K562 (cell line): Measurements from ENCODE around the gene CDK11B. TPM values are rescaled to one million over a fixed set of nuclear protein-coding genes. Genes with fewer than 3 reads are reported as not detected.
A peak's percentile ranks its signal among the peaks of the same experiment; 100 is the strongest.

Experiments
- ATAC-seq: fragments of 200-7000 bp; cut with Tn5 transposase; 3 replicates; pipeline ENCODE4 v1.9.1; 2020; ENCODE audit warnings: moderate library complexity
- BruUV-seq: library from RNA; stranded (reverse); fragments of 400-500 nt; replicated peaks from 2 replicates; lab custom pipeline; 2021; lab: Mats Ljungman, UMichigan
- CTCF ChIA-PET: fragments of 300-600 bp; formaldehyde crosslinking; extraction: SDS; loops from one replicate; lab custom pipeline; 2021; ENCODE audit warnings: low intra/inter-chr PET ratio; lab: Yijun Ruan, JAX
- POLR2A ChIA-PET: fragments of 300-600, 350-650 bp; sonication (Branson Sonifier 250); formaldehyde crosslinking; extraction: SDS; loops from one replicate; lab custom pipeline; 2021; ENCODE audit warnings: antibody characterized with exemption, inconsistent platforms; lab: Yijun Ruan, JAX
- DNase-seq, 4 experiments: peaks; one replicate each; pipeline versions ENCODE4 v3.0.0 to v3.0.0-alpha.2; 2011 to 2018; ENCODE audit warnings: low spot score in 3 of 4, mixed read lengths in 3 of 4; ENCODE audit errors: extremely low read depth in 1 of 4
- FAIRE-seq: peaks from 2 replicates; lab custom pipeline; 2011; peaks lifted over from hg19 to GRCh38; lab: Jason Lieb, UNC
- H2AFZ ChIP-seq: 2 replicates; pipeline ENCODE4 v1.6.0; 2011; ENCODE audit warnings: low read depth, low read length, control low read depth, inconsistent platforms
- H3K27ac ChIP-seq: fragments of 200-600 bp; 3 replicates; pipeline ENCODE4 v1.8.0; 2011; ENCODE audit warnings: low read depth, mild to moderate bottlenecking, control low read depth, inconsistent platforms, low read length, moderate library complexity, mixed read lengths; ENCODE audit errors: extremely low read depth
- H3K27me3 ChIP-seq, 2 experiments: fragments of 300-600 bp in 1 of 2; 2 replicates in 1 of 2; 3 replicates in 1 of 2; pipeline versions ENCODE4 v1.6.0 to v1.8.0; 2011; ENCODE audit warnings: inconsistent platforms in 2 of 2, low read length in 2 of 2, mild to moderate bottlenecking in 1 of 2, mixed read lengths in 1 of 2, moderate library complexity in 1 of 2; ENCODE audit not compliant: control insufficient read depth in 2 of 2, insufficient read depth in 2 of 2
- H3K36me3 ChIP-seq: fragments of 300-600 bp; 3 replicates; pipeline ENCODE4 v1.8.0; 2011; ENCODE audit warnings: mild to moderate bottlenecking, low read length, inconsistent platforms; ENCODE audit not compliant: control insufficient read depth, insufficient read depth
- H3K4me1 ChIP-seq, 2 experiments: fragments of 200-600 bp in 1 of 2; replicated peaks in 1 of 2; 2 replicates in 1 of 2; 3 replicates in 1 of 2; pipeline versions ENCODE4 v1.5.1 to v1.8.0; 2011; ENCODE audit warnings: inconsistent platforms in 2 of 2, low read length in 2 of 2, mild to moderate bottlenecking in 1 of 2, mixed read lengths in 1 of 2, moderate library complexity in 1 of 2; ENCODE audit not compliant: control insufficient read depth in 2 of 2, insufficient read depth in 2 of 2
- H3K4me2 ChIP-seq: 2 replicates; pipeline ENCODE4 v1.6.1; 2011; ENCODE audit warnings: low read length, control low read depth, inconsistent platforms, mixed read lengths; ENCODE audit not compliant: insufficient read depth
- H3K4me3 ChIP-seq: fragments of 200-600 bp; sonication (generic), shearing (Covaris generic); 2 replicates; pipeline ENCODE4 v1.5.1; 2016; ENCODE audit warnings: control low read depth, inconsistent platforms
- H3K79me2 ChIP-seq: fragments of 200-600 bp; 3 replicates; pipeline ENCODE4 v1.8.0; 2011; ENCODE audit warnings: low read length, inconsistent platforms; ENCODE audit not compliant: control insufficient read depth, insufficient read depth
- H3K9ac ChIP-seq, 2 experiments: 2 replicates each; pipeline versions ENCODE4 v1.6.0 to v1.6.1; 2011; ENCODE audit warnings: low read depth in 2 of 2, low read length in 2 of 2, control low read depth in 1 of 2, inconsistent platforms in 1 of 2, mild to moderate bottlenecking in 1 of 2, mixed read lengths in 1 of 2; ENCODE audit not compliant: insufficient read depth in 1 of 2
- H3K9me1 ChIP-seq: one replicate; pipeline ENCODE4 v1.6.0; 2011; ENCODE audit warnings: inconsistent platforms, mild to moderate bottlenecking, low read length, moderate library complexity; ENCODE audit not compliant: control insufficient read depth, insufficient read depth
- H3K9me3 ChIP-seq: replicated peaks from 2 replicates; pipeline ENCODE4 v1.5.1; 2011; ENCODE audit warnings: low read depth, low read length, inconsistent platforms; ENCODE audit not compliant: control insufficient read depth, insufficient read depth
- H4K20me1 ChIP-seq: replicated peaks from 2 replicates; pipeline ENCODE4 v1.6.1; 2011; ENCODE audit warnings: low read length, inconsistent platforms, mixed read lengths; ENCODE audit not compliant: control insufficient read depth, insufficient read depth
- CBX3 ChIP-seq, 2 experiments: IDR thresholded peaks; 1 replicate in 1 of 2; 2 replicates in 1 of 2; pipeline ENCODE4 v1.6.1; 2012; ENCODE audit warnings: inconsistent platforms in 2 of 2, low read length in 2 of 2, borderline replicate concordance in 1 of 2, control low read depth in 1 of 2
- CHD2 ChIP-seq: IDR thresholded peaks from 2 replicates; pipeline ENCODE4 v1.6.1; 2011; ENCODE audit warnings: low read depth, low read length
- COPS2 ChIP-seq: fragments of 450-650 bp; conservative IDR thresholded peaks from 2 replicates; pipeline ENCODE4 v1.6.1; 2016; ENCODE audit warnings: mild to moderate bottlenecking, moderate library complexity
- CTBP1 ChIP-seq: fragments of 450-650 bp; IDR thresholded peaks from 2 replicates; pipeline ENCODE4 v1.6.1; 2016; ENCODE audit warnings: borderline replicate concordance
- DDX20 ChIP-seq: fragments of 450-650 bp; IDR thresholded peaks from 2 replicates; pipeline ENCODE4 v1.6.1; 2016; ENCODE audit warnings: missing genetic modification characterization, low read depth, mild to moderate bottlenecking, missing compliant biosample characterization, moderate library complexity
- ESRRA ChIP-seq: fragments of 450-650 bp; IDR thresholded peaks from 2 replicates; pipeline ENCODE4 v1.6.1; 2014; ENCODE audit warnings: low read depth, mild to moderate bottlenecking, moderate library complexity, borderline replicate concordance
- FIP1L1 ChIP-seq: fragments of 200-400 bp; formaldehyde crosslinking; IDR thresholded peaks from 2 replicates; pipeline ENCODE4 v1.6.1; 2018; ENCODE audit warnings: mild to moderate bottlenecking, low read depth, low read length; ENCODE audit not compliant: poor library complexity, severe bottlenecking
- MAFF ChIP-seq: IDR thresholded peaks from 2 replicates; pipeline ENCODE4 v1.6.1; 2012; ENCODE audit warnings: low read length, improper control_type of control experiment
- NCOA2 ChIP-seq, 2 experiments: fragments of 450-650 bp; IDR thresholded peaks; 2 replicates each; pipeline ENCODE4 v1.6.1; 2018; ENCODE audit warnings: mild to moderate bottlenecking in 2 of 2, moderate library complexity in 1 of 2; ENCODE audit not compliant: partially characterized antibody in 2 of 2
- NR1H2 ChIP-seq: sonication (generic); formaldehyde crosslinking; IDR thresholded peaks from 2 replicates; pipeline ENCODE4 v1.4.0; 2020; ENCODE audit warnings: mild to moderate bottlenecking, missing genetic modification reagents
- POLR3G ChIP-seq: IDR thresholded peaks from 2 replicates; pipeline ENCODE4 v1.6.1; 2011; ENCODE audit not compliant: insufficient read length, insufficient replicate concordance; ENCODE audit errors: extremely low read depth
- ZFP30 ChIP-seq: fragments of 250-450 bp; sonication (Bioruptor Pico); IDR thresholded peaks from 2 replicates; pipeline ENCODE4 v1.8.0; 2022; ENCODE audit warnings: moderate library complexity, mild to moderate bottlenecking, inconsistent platforms, borderline replicate concordance
- ZNF263 ChIP-seq: sonication (generic); formaldehyde crosslinking; IDR thresholded peaks from 2 replicates; pipeline ENCODE4 v1.8.0; 2022; ENCODE audit warnings: mild to moderate bottlenecking, missing genetic modification reagents, borderline replicate concordance
- ZNF551 ChIP-seq: fragments of 250-450 bp; sonication (Bioruptor Pico); IDR thresholded peaks from 2 replicates; pipeline ENCODE4 v1.5.0; 2021; ENCODE audit warnings: mild to moderate bottlenecking, moderate library complexity
- WGBS: fragments of 100-300 bp; shearing (Covaris generic); methylation state at CpG from one replicate; pipeline ENCODE4 v1.1.6; 2016; ENCODE audit warnings: low coverage, mixed read lengths; ENCODE audit not compliant: insufficient coverage; ENCODE audit errors: missing lambda C conversion rate; 5-methylcytosine and 5-hydroxymethylcytosine counted together
- in situ Hi-C: fragments of 300-500 bp; cut with MboI; formaldehyde crosslinking; loops from 4 replicates; pipeline ENCODE4 v1.15.0; 2018; ENCODE audit warnings: inconsistent platforms, mixed read lengths
- intact Hi-C: fragments of 100-400 bp; cut with micrococcal nuclease; formaldehyde crosslinking; loops from 2 replicates; pipeline ENCODE4 v1.14.2; 2022
- polyA plus RNA-seq, 8 experiments: library from polyadenylated mRNA; depleted of rRNA in 4 of 8; stranded (reverse) in 5 of 8; unstranded in 3 of 8; fragments of >200 nt; fragmentation: Nextera tagmentation in 2 of 8; fragmentation: Illumina TruSeq in 1 of 8; extraction: Ambion mirVana in 2 of 8; extraction: Trizol in 1 of 8; gene quantifications; 2 replicates each; pipeline versions ENCODE4 v1.2.1 to v1.2.3, GENCODE V29; 2011 to 2014; ENCODE audit warnings: inconsistent platforms in 1 of 8, missing spikeins in 1 of 8
- total RNA-seq, 7 experiments: library from RNA; depleted of rRNA in 6 of 7; stranded (reverse); fragments of >200 nt in 6 of 7; fragmentation: Illumina TruSeq in 2 of 7; extraction: Trizol in 2 of 7; gene quantifications; 2 replicates each; pipeline versions ENCODE4 v1.2.1 to v1.2.3, GENCODE V29; 2011 to 2021; ENCODE audit warnings: low replicate concordance in 1 of 7
- TF ChIP-seq, protein P1 (sequence below), 2 experiments: fragments of 450-650 bp in 1 of 2; sonication (generic) in 1 of 2; formaldehyde crosslinking in 1 of 2; IDR thresholded peaks in 1 of 2; conservative IDR thresholded peaks in 1 of 2; 2 replicates each; pipeline versions ENCODE4 v1.6.1 to v1.8.1; 2016 to 2023; ENCODE audit warnings: mild to moderate bottlenecking in 2 of 2, moderate library complexity in 2 of 2, inconsistent platforms in 1 of 2, missing genetic modification reagents in 1 of 2
- TF ChIP-seq, protein P2 (sequence below): IDR thresholded peaks from 2 replicates; pipeline ENCODE4 v1.6.1; 2011; ENCODE audit warnings: borderline replicate concordance, low read depth, mild to moderate bottlenecking, moderate library complexity, low read length; ENCODE audit not compliant: insufficient read depth, poor library complexity, severe bottlenecking
- TF ChIP-seq, protein P3 (sequence below), 3 experiments: IDR thresholded peaks in 2 of 3; conservative IDR thresholded peaks in 1 of 3; 2 replicates each; pipeline ENCODE4 v1.5.1; 2011 to 2012; ENCODE audit warnings: low read length in 3 of 3, mild to moderate bottlenecking in 3 of 3, control low read depth in 2 of 3, improper control_type of control experiment in 1 of 3, inconsistent platforms in 1 of 3, low read depth in 1 of 3, mixed read lengths in 1 of 3, moderate library complexity in 1 of 3; ENCODE audit not compliant: insufficient read depth in 2 of 3

Gene CDK11B
- total and polyA plus RNA-seq, 9 of the 15 experiments (the other 6 are each of a cell fraction or from before 2014, with no cell fraction given) = 2.8 to 52.2 (median 19.5) TPM

DNA sequence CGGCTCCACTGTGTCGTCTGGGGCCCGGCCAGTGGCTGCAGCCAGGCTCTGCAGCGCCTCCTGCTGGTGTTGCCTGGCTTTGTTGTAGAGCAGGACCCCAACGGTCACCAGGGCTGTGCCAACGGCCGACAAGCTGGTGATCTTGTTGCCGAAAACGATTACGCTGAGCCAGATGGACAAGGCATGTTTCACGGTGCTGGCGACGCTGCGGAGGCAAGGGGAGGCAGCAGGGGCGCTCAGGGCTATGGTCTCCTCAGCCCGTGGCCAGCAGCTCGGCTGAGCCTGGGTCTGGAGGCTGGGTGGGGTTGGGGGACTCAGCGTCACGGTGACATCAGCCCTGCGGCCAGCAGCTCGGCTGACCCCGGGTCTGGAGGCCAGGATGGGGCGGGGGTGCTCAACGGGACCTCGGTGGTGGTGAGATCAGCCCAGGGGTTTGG lies 7.0 kb upstream of the CDK11B start:
- intact Hi-C loops (no loop called here), in situ Hi-C loops (no loop called here)
- peaks cover 30% of the 10 kb centered on the region; the same call in 2 of the 3 replicates for H3K36me3 ChIP-seq
- no peak for FAIRE-seq
- no peak overlapping the region for H3K27ac ChIP-seq
- no peaks in the 10 kb centered on the region for H3K79me2 ChIP-seq
- POLR2A ChIA-PET = interaction anchor here (0.7 to 1.4 kb wide), 2 partner anchors 14 to 273 kb away, joined by 3 read pairs; no protein-coding TSS in a partner anchor
- H3K4me3 ChIP-seq = no peak overlapping the region
- peaks cover 2 to 19% of the 10 kb centered on the region in 2 experiments; a peak in 4 of 5 replicates for H3K4me1 ChIP-seq
- no peaks in the 10 kb centered on the region for H3K9me3 ChIP-seq
- CTCF ChIA-PET = interaction anchor here (0.5 kb wide), 1 partner anchor 53 kb away, joined by 3 read pairs; no protein-coding TSS in a partner anchor
- no TSS peak for BruUV-seq
- H3K27me3 ChIP-seq = no peaks in the 10 kb centered on the region
- WGBS = 88% methylated on average over 21 of the region's 25 CpGs
- no peaks in the 10 kb centered on the region for H4K20me1 ChIP-seq
- H2AFZ ChIP-seq = no peak overlapping the region
- no peak overlapping the region for H3K4me2 ChIP-seq
- H3K9me1 ChIP-seq = no peaks in the 10 kb centered on the region
- peak; percentile 49 to 66 (median 50) for DNase-seq
- peak overlapping the region in 1 of 2 experiments; percentile 20; a peak in 1 of 4 replicates for H3K9ac ChIP-seq
- peak; percentile 82 for ATAC-seq
- TF ChIP-seq FIP1L1 (no peak), NCOA2 (IDR thresholded peaks at IDR 0.05; ENCODE audit: partially characterized antibody in 2 of 2) (no peak), ZNF551 (CRISPR knock-in tag) (no peak), ZFP30 (CRISPR knock-in tag) (no peak), DDX20 (tag) (no peak), POLR3G (no peak), NR1H2 (no peak), MAFF (no peak), COPS2 (no peak), ZNF263 (CRISPR knock-in tag) (no peak), ESRRA (no peak), CBX3 (IDR thresholded peaks at IDR 0.05; ENCODE audit: borderline replicate concordance in 1 of 2, low read length in 2 of 2) (0 out of 3 replicates have a peak, but pooled peaks of 1 of the 2 experiments have one; percentile 31), CTBP1 (no peak), CHD2 (no peak)
- TF ChIP-seq, protein P1, sequence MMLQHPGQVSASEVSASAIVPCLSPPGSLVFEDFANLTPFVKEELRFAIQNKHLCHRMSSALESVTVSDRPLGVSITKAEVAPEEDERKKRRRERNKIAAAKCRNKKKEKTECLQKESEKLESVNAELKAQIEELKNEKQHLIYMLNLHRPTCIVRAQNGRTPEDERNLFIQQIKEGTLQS (IDR thresholded peaks at IDR 0.05) = no peak
- TF ChIP-seq, protein P1 (CRISPR knock-in tag; conservative IDR thresholded peaks at IDR 0.05) = no peak
- TF ChIP-seq, protein P2, sequence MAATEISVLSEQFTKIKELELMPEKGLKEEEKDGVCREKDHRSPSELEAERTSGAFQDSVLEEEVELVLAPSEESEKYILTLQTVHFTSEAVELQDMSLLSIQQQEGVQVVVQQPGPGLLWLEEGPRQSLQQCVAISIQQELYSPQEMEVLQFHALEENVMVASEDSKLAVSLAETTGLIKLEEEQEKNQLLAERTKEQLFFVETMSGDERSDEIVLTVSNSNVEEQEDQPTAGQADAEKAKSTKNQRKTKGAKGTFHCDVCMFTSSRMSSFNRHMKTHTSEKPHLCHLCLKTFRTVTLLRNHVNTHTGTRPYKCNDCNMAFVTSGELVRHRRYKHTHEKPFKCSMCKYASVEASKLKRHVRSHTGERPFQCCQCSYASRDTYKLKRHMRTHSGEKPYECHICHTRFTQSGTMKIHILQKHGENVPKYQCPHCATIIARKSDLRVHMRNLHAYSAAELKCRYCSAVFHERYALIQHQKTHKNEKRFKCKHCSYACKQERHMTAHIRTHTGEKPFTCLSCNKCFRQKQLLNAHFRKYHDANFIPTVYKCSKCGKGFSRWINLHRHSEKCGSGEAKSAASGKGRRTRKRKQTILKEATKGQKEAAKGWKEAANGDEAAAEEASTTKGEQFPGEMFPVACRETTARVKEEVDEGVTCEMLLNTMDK = peak; percentile 65
- TF ChIP-seq, protein P3, sequence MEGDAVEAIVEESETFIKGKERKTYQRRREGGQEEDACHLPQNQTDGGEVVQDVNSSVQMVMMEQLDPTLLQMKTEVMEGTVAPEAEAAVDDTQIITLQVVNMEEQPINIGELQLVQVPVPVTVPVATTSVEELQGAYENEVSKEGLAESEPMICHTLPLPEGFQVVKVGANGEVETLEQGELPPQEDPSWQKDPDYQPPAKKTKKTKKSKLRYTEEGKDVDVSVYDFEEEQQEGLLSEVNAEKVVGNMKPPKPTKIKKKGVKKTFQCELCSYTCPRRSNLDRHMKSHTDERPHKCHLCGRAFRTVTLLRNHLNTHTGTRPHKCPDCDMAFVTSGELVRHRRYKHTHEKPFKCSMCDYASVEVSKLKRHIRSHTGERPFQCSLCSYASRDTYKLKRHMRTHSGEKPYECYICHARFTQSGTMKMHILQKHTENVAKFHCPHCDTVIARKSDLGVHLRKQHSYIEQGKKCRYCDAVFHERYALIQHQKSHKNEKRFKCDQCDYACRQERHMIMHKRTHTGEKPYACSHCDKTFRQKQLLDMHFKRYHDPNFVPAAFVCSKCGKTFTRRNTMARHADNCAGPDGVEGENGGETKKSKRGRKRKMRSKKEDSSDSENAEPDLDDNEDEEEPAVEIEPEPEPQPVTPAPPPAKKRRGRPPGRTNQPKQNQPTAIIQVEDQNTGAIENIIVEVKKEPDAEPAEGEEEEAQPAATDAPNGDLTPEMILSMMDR (IDR thresholded peaks at IDR 0.05 in 2 of 3, conservative IDR thresholded peaks at IDR 0.05 in 1 of 3; ENCODE audit: insufficient read depth in 2 of 3, low read depth in 1 of 3, low read length in 3 of 3) = peak; percentile 46 to 88 (median 55)
